NCI-H2029 (cell line): ENCODE results near the gene BCAT1.

Experiments
- DNase-seq: peaks from one replicate; lab custom pipeline; 2025; lab: John Stamatoyannopoulos, UW

The BCAT1 gene

GRCh38 chr12:24769682-24770081, 179.2 kb downstream of the BCAT1 start:
- no peak for DNase-seq

- no peak for DNase-seq
Observed at GRCh38 chr12:24768415-24768814, 180.5 kb downstream of the BCAT1 start.

GRCh38 chr12:24767016-24767415, 181.9 kb downstream of the BCAT1 start:
- no peak for DNase-seq

- DNase-seq, result no peak
Observed at GRCh38 chr12:24764712-24765111, 184.2 kb downstream of the BCAT1 start.

- DNase-seq, result no peak
Observed at GRCh38 chr12:24760606-24761378, 188.1 kb downstream of the BCAT1 start.

- no peak for DNase-seq
Observed at GRCh38 chr12:24760162-24760561, 188.7 kb downstream of the BCAT1 start.
